ENCODE results near the gene BBLN.

The BBLN gene

GRCh38 chr9:128164307-128164885, 4.3 kb downstream of the BBLN start:
- DNase-seq = no peak

GRCh38 chr9:128166169-128166568, 6.1 kb downstream of the BBLN start:
- no peak for DNase-seq

- DNase-seq = no peak
These were observed 7.1 kb downstream of the BBLN start for GRCh38 chr9:128167209-128167608.

GRCh38 chr9:128168731-128169308, 8.8 kb downstream of the BBLN start:
- no peak for DNase-seq

- peak; percentile 66 to 77 for DNase-seq
These were observed 9.4 kb downstream of the BBLN start for GRCh38 chr9:128169492-128169891.

GRCh38 chr9:128169925-128170324, 9.9 kb downstream of the BBLN start:
- DNase-seq = peak; percentile 95 to 98

- no peak for DNase-seq
These were observed 14.0 kb downstream of the BBLN start for GRCh38 chr9:128174062-128174461.

GRCh38 chr9:128175102-128175563, 15.1 kb downstream of the BBLN start:
- DNase-seq = no peak

GRCh38 chr9:128175726-128176125, 15.7 kb downstream of the BBLN start:
- DNase-seq = no peak

- no peak for DNase-seq
These were observed 18.9 kb downstream of the BBLN start for GRCh38 chr9:128178806-128179431.

GRCh38 chr9:128180001-128180400, 19.9 kb downstream of the BBLN start:
- DNase-seq = no peak

GRCh38 chr9:128180447-128180846, 20.4 kb downstream of the BBLN start:
- DNase-seq = no peak

GRCh38 chr9:128181480-128181879, 21.4 kb downstream of the BBLN start:
- DNase-seq = peak in 1 of 2 experiments; percentile 32

- no peak for DNase-seq
These were observed 23.0 kb downstream of the BBLN start for GRCh38 chr9:128182893-128183588.

GRCh38 chr9:128185979-128186965, 26.2 kb downstream of the BBLN start:
- DNase-seq = no peak

GRCh38 chr9:128187361-128187760, 27.3 kb downstream of the BBLN start:
- DNase-seq = no peak

- DNase-seq = no peak
These were observed 28.1 kb downstream of the BBLN start for GRCh38 chr9:128188209-128188608.

GRCh38 chr9:128190013-128190412, 29.9 kb downstream of the BBLN start:
- DNase-seq = no peak

GRCh38 chr9:128190516-128191405, 30.7 kb downstream of the BBLN start:
- DNase-seq = no peak

GRCh38 chr9:128191406-128192046, 31.5 kb downstream of the BBLN start, which contains the start of gene CIZ1:
Gene CIZ1, minus strand, starts transcription at chr9:128191572. Its CDS starts 715 bp downstream, at chr9:128190857.
- DNase-seq = peak; percentile 75 to 83
